ENCODE results near the gene SIPA1L3.

GRCh38 chr19:38143847-38144246 is 236.8 kb downstream of the SIPA1L3 start:
- TF ChIP-seq CTCF (IDR thresholded peaks at IDR 0.05; ENCODE audit: poor library complexity, severe bottlenecking), result no peak
- TF ChIP-seq REST (IDR thresholded peaks at IDR 0.05; ENCODE audit: borderline replicate concordance), result no peak
- no peak for TF ChIP-seq POLR2AphosphoS5 (IDR thresholded peaks at IDR 0.05)

Measured in neural cell (in vitro differentiated cells).